Keratinocyte (primary cell): ENCODE data around the gene NOP16. TPM values are rescaled to one million over a fixed set of nuclear protein-coding genes. Genes with fewer than 3 reads are reported as not detected.

ENCODE experiments used
- DNase-seq: peaks from one replicate; pipeline ENCODE4 v3.0.0-alpha.2; 2011; ENCODE audit warnings: low read depth, missing footprints, low spot score
- FAIRE-seq: peaks from 2 replicates; lab custom pipeline; 2011; peaks lifted over from hg19 to GRCh38; lab: Jason Lieb, UNC
- H2AFZ ChIP-seq: 2 replicates; pipeline ENCODE4 v1.6.0; 2012; ENCODE audit warnings: low read length, control low read depth, inconsistent platforms; ENCODE audit not compliant: control insufficient read depth
- H3K27ac ChIP-seq: 2 replicates; pipeline ENCODE4 v1.5.1; 2011; ENCODE audit warnings: low read length; ENCODE audit not compliant: control insufficient read depth, insufficient read depth
- H3K27me3 ChIP-seq: 3 replicates; pipeline ENCODE4 v1.6.0; 2011; ENCODE audit warnings: low read length; ENCODE audit not compliant: control insufficient read depth, insufficient read depth; ENCODE audit errors: extremely low read depth
- H3K36me3 ChIP-seq, 2 experiments: 2 replicates in 1 of 2; 3 replicates in 1 of 2; pipeline ENCODE4 v1.5.1; 2011; ENCODE audit warnings: low read length in 2 of 2, mild to moderate bottlenecking in 1 of 2; ENCODE audit not compliant: control insufficient read depth in 2 of 2, insufficient read depth in 2 of 2; ENCODE audit errors: extremely low read depth in 1 of 2
- H3K4me1 ChIP-seq: 3 replicates; pipeline ENCODE4 v1.5.1; 2011; ENCODE audit warnings: low read length; ENCODE audit not compliant: control insufficient read depth, insufficient read depth; ENCODE audit errors: extremely low read depth
- H3K4me2 ChIP-seq: 3 replicates; pipeline ENCODE4 v1.6.0; 2011; ENCODE audit warnings: low read depth, low read length; ENCODE audit not compliant: control insufficient read depth, insufficient read depth; ENCODE audit errors: extremely low read depth
- H3K4me3 ChIP-seq, 3 experiments: fragments of 200-600 bp in 1 of 3; sonication (generic) in 1 of 3; 2 replicates in 2 of 3; 3 replicates in 1 of 3; pipeline ENCODE4 v1.5.1; 2011 to 2016; ENCODE audit warnings: low read length in 3 of 3, mild to moderate bottlenecking in 3 of 3, control low read depth in 2 of 3, inconsistent platforms in 1 of 3, low read depth in 1 of 3, mixed read lengths in 1 of 3, mixed run types in 1 of 3, moderate library complexity in 1 of 3; ENCODE audit not compliant: control insufficient read depth in 2 of 3, insufficient read depth in 2 of 3; ENCODE audit errors: extremely low read depth in 1 of 3
- H3K79me2 ChIP-seq: 2 replicates; pipeline ENCODE4 v1.6.0; 2012; ENCODE audit warnings: low read length; ENCODE audit not compliant: control insufficient read depth, insufficient read depth
- H3K9ac ChIP-seq: 3 replicates; pipeline ENCODE4 v1.6.0; 2011; ENCODE audit warnings: low read length; ENCODE audit not compliant: control insufficient read depth, insufficient read depth; ENCODE audit errors: extremely low read depth
- H3K9me1 ChIP-seq: 3 replicates; pipeline ENCODE4 v1.6.0; 2011; ENCODE audit warnings: low read length; ENCODE audit not compliant: control insufficient read depth, insufficient read depth; ENCODE audit errors: extremely low read depth
- H3K9me3 ChIP-seq: 2 replicates; pipeline ENCODE4 v1.5.1; 2012; ENCODE audit warnings: low read depth, low read length; ENCODE audit not compliant: control insufficient read depth
- H4K20me1 ChIP-seq: 3 replicates; pipeline ENCODE4 v1.6.0; 2011; ENCODE audit warnings: low read length; ENCODE audit not compliant: control insufficient read depth, insufficient read depth; ENCODE audit errors: extremely low read depth
- CTCF ChIP-seq, 3 experiments: IDR thresholded peaks in 1 of 3; conservative IDR thresholded peaks in 1 of 3; optimal IDR thresholded peaks in 1 of 3; 2 replicates in 2 of 3; 3 replicates in 1 of 3; pipeline versions ENCODE3 to v1.5.1; 2011; ENCODE audit warnings: low read length in 3 of 3, mild to moderate bottlenecking in 3 of 3, moderate library complexity in 2 of 3, control low read depth in 1 of 3, inconsistent platforms in 1 of 3; ENCODE audit not compliant: insufficient read depth in 2 of 3; ENCODE audit errors: extremely low read depth in 1 of 3
- EZH2 ChIP-seq: IDR thresholded peaks from one replicate; pipeline ENCODE4 v1.6.1; 2012; ENCODE audit warnings: inconsistent platforms, mild to moderate bottlenecking, low read length, moderate library complexity
- dilution Hi-C: fragments of 300-500 bp; cut with MboI; formaldehyde crosslinking; loops from one replicate; pipeline ENCODE4 v1.7.0; 2020; ENCODE audit warnings: low sequenced_read_pairs; ENCODE audit not compliant: extremely low pct_ligation_motif_present
- polyA plus RNA-seq, 5 experiments: library from polyadenylated mRNA; depleted of rRNA in 3 of 5; stranded (reverse) in 3 of 5; stranded (forward) in 1 of 5; unstranded in 1 of 5; fragments of >200 nt; gene quantifications; 1 replicate in 1 of 5; 2 replicates in 3 of 5; 3 replicates in 1 of 5; pipeline versions ENCODE4 v1.2.1 to v1.2.3, GENCODE V29; 2011 to 2012; ENCODE audit warnings: missing spikeins in 2 of 5, low read depth in 1 of 5, low replicate concordance in 1 of 5

NOP16 gene
- polyA plus RNA-seq, 1 donor (not counting 4 experiments of a cell fraction or from before 2014, with no cell fraction given), result 96.7 TPM

- Histone ChIP-seq H3K9me3 (no peaks in the 10 kb centered on the region), H3K4me1 (peaks cover 34% of the 10 kb centered on the region), H3K9me1 (no peaks in the 10 kb centered on the region), H3K4me3 (peak overlapping the region in 2 of 3 experiments; percentile 26 to 32), H4K20me1 (no peaks in the 10 kb centered on the region), H3K79me2 (peaks cover 58% of the 10 kb centered on the region), H2AFZ (no peak overlapping the region), H3K4me2 (peak overlapping the region; percentile 77), H3K27ac (peak overlapping the region; percentile 68), H3K27me3 (no peaks in the 10 kb centered on the region), H3K9ac (peak overlapping the region; percentile 62), H3K36me3 (peaks cover 27 to 36% of the 10 kb centered on the region in 2 experiments)
- TF ChIP-seq EZH2 (no peak), CTCF (optimal IDR thresholded peaks at IDR 0.05 in 1 of 3, IDR thresholded peaks at IDR 0.05 in 1 of 3, conservative IDR thresholded peaks at IDR 0.05 in 1 of 3; ENCODE audit: extremely low read depth in 1 of 3, insufficient read depth in 2 of 3, low read length in 3 of 3) (peak in 1 of 3 experiments; percentile 5)
- dilution Hi-C loops, result no loop called here
- FAIRE-seq (peak; percentile 93), DNase-seq (no peak)
Observed at GRCh38 chr5:176400382-176401156, 12.2 kb upstream of the NOP16 start.

DNA sequence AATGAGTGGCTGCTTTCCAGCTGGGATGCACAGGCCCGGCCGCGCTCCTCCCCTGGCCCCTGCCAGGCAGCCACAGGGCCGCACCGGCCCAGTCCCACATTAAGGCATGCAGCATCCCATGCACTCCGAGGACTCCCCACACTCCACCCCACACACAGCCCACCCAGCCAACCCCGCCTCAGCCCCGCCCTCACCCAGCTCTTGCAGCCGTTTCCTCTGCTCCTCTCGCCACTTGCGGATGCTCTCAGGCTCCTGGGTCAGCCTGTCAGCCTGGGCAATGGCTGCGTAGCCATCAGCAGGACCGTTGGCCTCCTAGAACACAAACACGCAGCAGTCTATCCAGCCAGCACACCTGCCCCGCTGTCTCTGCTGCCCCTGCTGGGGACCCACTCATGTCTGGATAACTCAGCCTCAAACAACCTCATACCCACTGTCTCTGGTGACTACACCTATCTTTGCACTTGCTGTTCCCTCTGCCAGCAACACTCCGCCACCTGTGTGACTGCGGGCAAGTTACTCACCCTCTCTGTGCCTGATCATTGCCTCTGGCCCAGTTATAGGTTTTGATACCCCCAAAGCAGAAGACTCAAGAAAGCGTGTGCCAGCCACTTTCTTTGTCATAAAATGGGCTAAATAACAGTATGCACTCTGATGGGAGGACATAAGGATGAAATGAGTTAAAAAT, 9.5 kb upstream of the NOP16 start:
- no peak overlapping the region for H3K27ac ChIP-seq
- peaks cover 46% of the 10 kb centered on the region for H3K79me2 ChIP-seq
- H2AFZ ChIP-seq, result no peak overlapping the region
- no peaks in the 10 kb centered on the region for H3K9me3 ChIP-seq
- H3K4me3 ChIP-seq, result no peak overlapping the region
- no peak overlapping the region for H3K4me2 ChIP-seq
- no peak overlapping the region for H3K9ac ChIP-seq
- H3K9me1 ChIP-seq, result no peaks in the 10 kb centered on the region
- no peak for DNase-seq
- dilution Hi-C loops, result no loop called here
- no peaks in the 10 kb centered on the region for H4K20me1 ChIP-seq
- peaks cover 25% of the 10 kb centered on the region for H3K4me1 ChIP-seq
- no peak for FAIRE-seq
- H3K36me3 ChIP-seq, result peaks cover 43 to 44% of the 10 kb centered on the region in 2 experiments
- H3K27me3 ChIP-seq, result no peaks in the 10 kb centered on the region
- TF ChIP-seq CTCF (optimal IDR thresholded peaks at IDR 0.05 in 1 of 3, IDR thresholded peaks at IDR 0.05 in 1 of 3, conservative IDR thresholded peaks at IDR 0.05 in 1 of 3; ENCODE audit: extremely low read depth in 1 of 3, insufficient read depth in 2 of 3, low read length in 3 of 3), result no peak
- TF ChIP-seq EZH2, result no peak
